Activated T-helper 1 cell treated with anti-CD3 and anti-CD28 coated beads, Interleukin-12 subunit alpha, Interleukin-12 subunit beta, Interleukin-2, Interleukin-4 antibody, amounts not matched to agents 30 ng/mL and 10 ng/mL and 1 ng/mL, durations not matched to agents 14 hours and 24 hours and 36 hours (primary cell): ENCODE data around the gene MPZ. TPM values are rescaled to one million over a fixed set of nuclear protein-coding genes. Genes with fewer than 3 reads are reported as not detected.
A peak's percentile ranks its signal among the peaks of the same experiment; 100 is the strongest.

Experiments
- DNase-seq: peaks from one replicate; pipeline ENCODE4 v3.0.0; 2021; ENCODE audit warnings: low spot score
- H3K27ac Mint-ChIP-seq: one replicate; pipeline ENCODE4 v1.8.0; 2021; ENCODE audit warnings: mild to moderate bottlenecking, mixed read lengths
- H3K27me3 Mint-ChIP-seq: one replicate; pipeline ENCODE4 v1.8.0; 2022; ENCODE audit warnings: mild to moderate bottlenecking, moderate library complexity, mixed read lengths; ENCODE audit not compliant: insufficient read depth
- H3K36me3 Mint-ChIP-seq: one replicate; pipeline ENCODE4 v1.8.0; 2021; ENCODE audit warnings: low read depth, mixed read lengths
- H3K4me1 Mint-ChIP-seq: one replicate; pipeline ENCODE4 v1.8.0; 2021; ENCODE audit warnings: low read depth, mixed read lengths
- H3K4me3 Mint-ChIP-seq: one replicate; pipeline ENCODE4 v1.8.0; 2021; ENCODE audit warnings: mild to moderate bottlenecking, moderate library complexity, mixed read lengths
- H3K9me3 Mint-ChIP-seq: one replicate; pipeline ENCODE4 v1.8.0; 2021; ENCODE audit warnings: mixed read lengths
- intact Hi-C: fragments of 100-400 bp; cut with micrococcal nuclease; formaldehyde crosslinking; loops from one replicate; pipeline ENCODE4 v1.15.1; 2024
- total RNA-seq: library from RNA; stranded (reverse); gene quantifications from 2 replicates; pipeline ENCODE4 v1.2.3, GENCODE V29; 2022

The MPZ gene
- total RNA-seq, 1 donor from 2014 or later, result 4.0 TPM

- peaks cover 2% of the 10 kb centered on the region for H3K27me3 Mint-ChIP-seq
- intact Hi-C loops, result loop anchor here (1.0 to 2.0 kb wide), 5 partner anchors 7 to 111 kb away; partner anchors contain the start of gene NDUFS2
- H3K27ac Mint-ChIP-seq, result peak overlapping the region; percentile 87
- no peak for DNase-seq
- peaks cover 2% of the 10 kb centered on the region for H3K36me3 Mint-ChIP-seq
- H3K9me3 Mint-ChIP-seq, result no peaks in the 10 kb centered on the region
- peak overlapping the region; percentile 99 for H3K4me3 Mint-ChIP-seq
- peaks cover 28% of the 10 kb centered on the region for H3K4me1 Mint-ChIP-seq
Observed at GRCh38 chr1:161313554-161314200, 3.9 kb upstream of the MPZ start.

DNA sequence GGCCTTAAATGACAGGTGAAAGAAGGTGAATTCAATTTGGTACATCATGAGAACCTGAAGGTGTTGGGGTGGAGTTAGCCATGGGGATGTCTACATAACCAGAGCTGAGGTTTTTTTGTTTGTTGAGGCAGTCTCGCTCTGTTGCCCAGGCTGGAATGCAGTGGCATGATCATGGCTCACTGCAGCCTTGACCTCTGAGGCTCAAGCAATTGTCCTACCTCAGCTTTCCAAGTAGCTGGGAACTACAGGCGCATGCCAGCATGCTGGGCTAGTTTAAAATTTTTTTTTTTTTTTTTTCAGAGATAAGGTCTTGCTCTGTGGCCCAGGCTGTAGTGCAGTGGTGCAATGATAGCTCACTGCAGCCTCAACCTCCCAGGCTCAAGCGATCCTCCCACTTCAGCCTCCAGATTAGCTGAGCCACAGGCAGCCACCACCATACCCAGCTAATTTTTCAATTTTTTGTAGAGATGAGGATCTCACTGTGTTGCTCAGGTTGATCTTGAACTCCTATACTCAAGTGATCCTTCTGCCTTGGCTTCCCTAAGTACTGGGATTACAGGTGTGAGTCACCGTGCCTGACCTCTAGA lies 1.9 kb upstream of the MPZ start:
- intact Hi-C loops, result no loop called here
- Mint-ChIP-seq H3K27ac (no peak overlapping the region), H3K4me1 (peaks cover 46% of the 10 kb centered on the region), H3K9me3 (no peaks in the 10 kb centered on the region), H3K36me3 (no peaks in the 10 kb centered on the region), H3K4me3 (no peak overlapping the region), H3K27me3 (peaks cover 2% of the 10 kb centered on the region)
- no peak for DNase-seq

GRCh38 chr1:161307892-161308638 lies 1.7 kb downstream of the MPZ start:
- H3K36me3 Mint-ChIP-seq, result peaks cover 3% of the 10 kb centered on the region
- H3K4me3 Mint-ChIP-seq, result no peak overlapping the region
- H3K27ac Mint-ChIP-seq, result peak overlapping the region; percentile 10
- peaks cover 52% of the 10 kb centered on the region for H3K4me1 Mint-ChIP-seq
- intact Hi-C loops, result loop anchor here (2.0 kb wide), 1 partner anchor 125 kb away; no protein-coding TSS in a partner anchor
- H3K9me3 Mint-ChIP-seq, result no peaks in the 10 kb centered on the region
- peaks cover 2% of the 10 kb centered on the region for H3K27me3 Mint-ChIP-seq
- DNase-seq, result no peak

DNA sequence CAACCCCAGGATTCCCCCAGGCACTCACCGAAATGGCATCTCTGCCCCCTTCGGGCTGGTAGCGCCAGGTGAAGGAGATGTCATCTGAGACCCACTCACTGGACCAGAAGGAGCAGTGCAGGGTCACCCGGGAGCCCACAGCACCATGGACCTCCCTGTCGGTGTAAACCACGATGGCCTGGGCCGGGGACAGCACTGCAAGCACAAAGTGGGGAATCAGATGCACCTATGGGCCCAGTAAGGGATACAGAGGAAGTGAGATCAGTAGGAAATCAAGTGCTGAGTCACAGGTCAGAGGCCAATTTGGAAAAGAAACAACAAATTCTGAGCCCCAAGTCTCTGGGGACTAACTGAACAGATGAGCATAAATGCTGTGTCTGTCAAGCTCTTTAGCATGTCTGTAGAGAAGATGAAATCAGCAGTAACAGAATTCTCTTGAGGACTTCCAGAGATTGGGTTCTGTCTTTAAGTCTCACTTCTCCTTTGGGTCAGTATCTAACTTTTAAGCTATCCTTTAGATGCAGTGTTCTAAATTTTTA lies 2.5 kb downstream of the MPZ start:
- Mint-ChIP-seq H3K36me3 (peaks cover 3% of the 10 kb centered on the region), H3K27ac (peak overlapping the region; percentile 30), H3K4me1 (peaks cover 52% of the 10 kb centered on the region), H3K9me3 (no peaks in the 10 kb centered on the region), H3K4me3 (peak overlapping the region; percentile 19), H3K27me3 (peaks cover 2% of the 10 kb centered on the region)
- DNase-seq, result no peak
- intact Hi-C loops, result loop anchor here (2.0 kb wide), 1 partner anchor 124 kb away; no protein-coding TSS in a partner anchor

DNA sequence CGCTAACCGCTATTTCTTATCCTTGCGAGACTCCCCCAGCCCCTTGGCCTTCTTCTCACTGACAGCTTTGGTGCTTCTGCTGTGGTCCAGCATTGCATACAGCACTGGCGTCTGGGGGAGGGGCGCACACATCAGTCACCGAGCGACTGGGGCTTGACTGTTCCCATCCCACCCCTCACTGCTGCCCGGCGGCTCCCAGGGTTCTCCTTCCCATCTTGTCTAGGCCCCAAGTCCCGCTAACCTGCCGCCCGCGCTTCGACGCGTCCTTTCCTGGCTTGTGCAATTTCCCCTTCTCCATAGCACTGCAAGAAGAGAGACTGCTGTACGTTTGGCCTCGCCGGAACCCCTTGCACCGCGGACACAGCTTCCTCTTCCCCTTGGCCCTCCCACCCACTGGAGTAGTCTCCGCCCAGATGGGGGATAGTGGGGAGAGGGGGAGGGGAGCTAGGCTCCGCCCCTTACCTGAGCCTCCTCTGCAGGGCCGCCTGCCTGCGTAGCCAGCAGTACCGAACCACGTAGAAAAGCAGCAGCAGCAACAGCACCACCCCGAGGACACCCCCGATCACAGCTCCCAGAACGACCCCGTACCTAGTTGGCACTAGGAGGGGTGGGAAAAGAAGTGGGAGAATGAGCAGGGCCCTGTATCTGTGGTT lies 3.8 kb downstream of the MPZ start:
- H3K36me3 Mint-ChIP-seq, result peaks cover 3% of the 10 kb centered on the region
- H3K27me3 Mint-ChIP-seq, result no peaks in the 10 kb centered on the region
- intact Hi-C loops, result loop anchor here (1.0 to 2.0 kb wide), 4 partner anchors 8 to 123 kb away; partner anchors contain the start of gene SDHC
- DNase-seq, result peak; percentile 82
- no peaks in the 10 kb centered on the region for H3K9me3 Mint-ChIP-seq
- peaks cover 52% of the 10 kb centered on the region for H3K4me1 Mint-ChIP-seq
- H3K27ac Mint-ChIP-seq, result peak overlapping the region; percentile 94
- H3K4me3 Mint-ChIP-seq, result peak overlapping the region; percentile 99

DNA sequence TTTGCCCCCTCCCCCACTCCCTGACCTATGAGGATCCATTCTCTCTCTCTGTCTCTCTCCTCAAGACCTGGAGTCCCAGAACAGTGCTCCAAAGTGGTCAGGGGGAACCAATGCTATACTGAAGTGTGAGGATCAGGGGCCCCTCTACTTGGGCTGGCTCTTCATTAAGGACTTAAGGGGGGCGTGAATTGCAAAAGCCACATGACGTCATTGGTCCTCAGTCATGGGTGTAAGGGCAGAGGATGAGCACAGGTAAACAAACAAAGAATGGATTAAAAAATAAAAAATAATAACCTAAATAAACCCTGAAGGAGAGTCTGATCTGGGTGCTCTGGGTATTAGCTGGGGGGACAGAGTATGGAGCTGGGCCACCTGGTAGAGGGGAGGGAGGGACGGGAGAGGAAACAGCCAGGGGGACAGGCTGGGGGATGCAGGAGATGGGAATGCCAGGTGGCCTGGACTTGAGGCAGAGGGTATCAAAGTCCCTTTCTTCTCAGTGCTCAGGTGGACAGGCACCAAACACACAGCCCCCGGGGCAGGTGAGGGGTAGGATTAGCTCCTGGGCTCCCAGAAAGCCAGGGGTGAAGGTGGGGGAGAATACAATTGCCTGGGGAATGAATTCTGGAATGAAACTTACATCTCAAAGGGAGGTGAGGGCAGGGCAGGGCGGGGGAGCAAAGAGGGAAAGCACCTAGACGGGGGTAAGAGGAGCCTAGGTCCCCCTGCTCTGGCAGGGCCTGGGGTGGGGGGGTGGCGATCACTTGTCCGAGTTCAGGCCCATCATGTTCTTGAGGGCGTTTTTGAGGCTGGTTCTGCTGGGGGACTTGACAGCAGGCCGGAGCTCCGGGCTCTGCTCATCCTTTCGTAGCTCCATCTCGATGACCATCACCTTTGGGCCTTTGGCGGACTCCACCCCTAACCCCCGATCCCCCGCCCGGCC lies 4.6 kb downstream of the MPZ start:
- Mint-ChIP-seq H3K36me3 (peaks cover 3% of the 10 kb centered on the region), H3K27me3 (no peaks in the 10 kb centered on the region), H3K4me1 (peaks cover 52% of the 10 kb centered on the region), H3K4me3 (peak overlapping the region; percentile 99), H3K9me3 (no peaks in the 10 kb centered on the region), H3K27ac (peak overlapping the region; percentile 94)
- intact Hi-C loops, result no loop called here
- DNase-seq, result no peak

- intact Hi-C loops, result no loop called here
- Mint-ChIP-seq H3K9me3 (no peaks in the 10 kb centered on the region), H3K4me1 (peaks cover 27% of the 10 kb centered on the region), H3K27me3 (no peaks in the 10 kb centered on the region), H3K27ac (no peak overlapping the region), H3K4me3 (no peak overlapping the region), H3K36me3 (peaks cover 1% of the 10 kb centered on the region)
- no peak for DNase-seq
Observed at GRCh38 chr1:161300478-161300877, 9.3 kb downstream of the MPZ start.

GRCh38 chr1:161299347-161299746 lies 10.4 kb downstream of the MPZ start:
- Mint-ChIP-seq H3K9me3 (no peaks in the 10 kb centered on the region), H3K27ac (no peak overlapping the region), H3K36me3 (peaks cover 1% of the 10 kb centered on the region), H3K4me1 (peaks cover 16% of the 10 kb centered on the region), H3K27me3 (no peaks in the 10 kb centered on the region), H3K4me3 (no peak overlapping the region)
- DNase-seq, result no peak
- intact Hi-C loops, result no loop called here

DNA sequence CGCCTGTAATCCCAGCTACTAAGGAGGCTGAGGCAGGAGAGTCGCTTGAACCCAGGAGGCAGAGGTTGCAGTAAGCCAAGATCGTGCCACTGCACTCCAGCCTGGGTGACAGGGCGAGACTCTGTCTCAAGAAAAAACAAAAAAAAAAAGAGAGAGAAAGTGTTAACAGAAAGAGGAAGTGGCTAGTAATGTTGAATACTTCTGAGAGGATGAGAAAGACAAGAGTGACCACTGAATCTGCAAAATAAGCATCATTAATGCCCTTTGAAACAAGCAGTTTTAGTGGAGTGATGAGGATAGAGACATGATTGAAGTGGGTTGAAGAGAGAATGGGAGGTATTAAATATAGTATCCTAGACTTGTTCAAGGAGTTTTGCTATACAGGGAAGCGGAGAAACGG lies 11.7 kb downstream of the MPZ start:
- H3K36me3 Mint-ChIP-seq, result no peaks in the 10 kb centered on the region
- no peak overlapping the region for H3K4me3 Mint-ChIP-seq
- no peak for DNase-seq
- no peaks in the 10 kb centered on the region for H3K27me3 Mint-ChIP-seq
- H3K4me1 Mint-ChIP-seq, result peaks cover 5% of the 10 kb centered on the region
- intact Hi-C loops, result no loop called here
- H3K9me3 Mint-ChIP-seq, result no peaks in the 10 kb centered on the region
- H3K27ac Mint-ChIP-seq, result no peak overlapping the region

DNA sequence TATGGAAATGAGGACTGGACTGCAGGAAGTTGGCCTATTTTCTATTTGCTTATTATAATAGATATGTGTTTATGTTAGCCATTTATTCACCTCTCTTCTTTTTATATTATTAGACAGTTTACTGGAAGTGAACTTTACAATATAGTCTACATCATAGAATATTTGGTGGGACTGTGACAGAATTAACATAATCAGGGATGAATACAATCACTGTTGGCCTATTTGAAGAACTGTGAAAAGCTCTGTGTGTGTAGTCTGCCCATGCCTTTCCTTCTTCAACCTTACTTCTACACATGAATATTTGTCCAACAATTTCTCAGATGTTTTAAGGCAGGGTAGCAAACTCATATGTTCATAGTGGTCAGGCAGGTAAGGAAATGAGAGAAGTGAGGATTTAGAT lies 12.4 kb downstream of the MPZ start:
- Mint-ChIP-seq H3K27ac (no peak overlapping the region), H3K9me3 (no peaks in the 10 kb centered on the region), H3K36me3 (no peaks in the 10 kb centered on the region)

GRCh38 chr1:161290779-161291178 lies 19.0 kb downstream of the MPZ start:
- DNase-seq, result no peak
- Mint-ChIP-seq H3K4me1 (no peaks in the 10 kb centered on the region), H3K4me3 (no peak overlapping the region), H3K9me3 (no peaks in the 10 kb centered on the region), H3K27me3 (no peaks in the 10 kb centered on the region), H3K36me3 (peaks cover 3% of the 10 kb centered on the region), H3K27ac (no peak overlapping the region)
- intact Hi-C loops, result loop anchor here (1.0 to 5.0 kb wide), 5 partner anchors 24 to 98 kb away; partner anchors contain the start of gene SDHC

More for the DNA sequence above, 12.4 kb downstream of the MPZ start:
- no peak overlapping the region for H3K4me3 Mint-ChIP-seq
- intact Hi-C loops, result no loop called here
- peaks cover 5% of the 10 kb centered on the region for H3K4me1 Mint-ChIP-seq
- no peaks in the 10 kb centered on the region for H3K27me3 Mint-ChIP-seq
- DNase-seq, result no peak
